Retinal pigment epithelial cell (primary cell): ENCODE measurements around the gene GDF2.

Experiments
- DNase-seq: peaks from one replicate; pipeline ENCODE4 v3.0.0-alpha.2; 2010; ENCODE audit warnings: low read depth
- H3K4me3 ChIP-seq: 2 replicates; pipeline ENCODE4 v1.5.1; 2011; ENCODE audit warnings: mild to moderate bottlenecking, low read length, control low read depth, moderate library complexity
- CTCF ChIP-seq: conservative IDR thresholded peaks from 2 replicates; pipeline ENCODE4 v1.5.1; 2011; ENCODE audit warnings: low read depth, low read length, control low read depth, inconsistent platforms

Gene GDF2

GRCh38 chr10:47279276-47279675, 43.0 kb upstream of the GDF2 start:
- TF ChIP-seq CTCF, result no peak
- H3K4me3 ChIP-seq, result no peak overlapping the region
- DNase-seq, result no peak

- TF ChIP-seq CTCF, result no peak
- DNase-seq, result no peak
- H3K4me3 ChIP-seq, result no peak overlapping the region
These were observed 40.1 kb upstream of the GDF2 start for GRCh38 chr10:47282005-47282656.

- no peak overlapping the region for H3K4me3 ChIP-seq
- TF ChIP-seq CTCF, result no peak
- no peak for DNase-seq
These were observed 39.6 kb upstream of the GDF2 start for GRCh38 chr10:47282657-47283018.

- no peak for TF ChIP-seq CTCF
- DNase-seq, result no peak
- no peak overlapping the region for H3K4me3 ChIP-seq
These were observed 39.1 kb upstream of the GDF2 start for GRCh38 chr10:47283101-47283630.

- no peak overlapping the region for H3K4me3 ChIP-seq
- no peak for DNase-seq
- no peak for TF ChIP-seq CTCF
These were observed 38.4 kb upstream of the GDF2 start for GRCh38 chr10:47283848-47284247.

- TF ChIP-seq CTCF, result no peak
- no peak for DNase-seq
- no peak overlapping the region for H3K4me3 ChIP-seq
These were observed 36.7 kb upstream of the GDF2 start for GRCh38 chr10:47285381-47286115.

GRCh38 chr10:47286116-47286505, 36.1 kb upstream of the GDF2 start:
- no peak overlapping the region for H3K4me3 ChIP-seq
- DNase-seq, result no peak
- no peak for TF ChIP-seq CTCF
